Urothelium cell line (cell line): Measurements from ENCODE around the gene EGF.
A peak's percentile ranks its signal among the peaks of the same experiment; 100 is the strongest.

ENCODE experiments used
- DNase-seq: peaks from one replicate; pipeline ENCODE4 v3.0.0; 2011; ENCODE audit warnings: low spot score, mixed read lengths
- FAIRE-seq: peaks from 2 replicates; lab custom pipeline; 2011; peaks lifted over from hg19 to GRCh38; lab: Jason Lieb, UNC

Gene EGF

DNA sequence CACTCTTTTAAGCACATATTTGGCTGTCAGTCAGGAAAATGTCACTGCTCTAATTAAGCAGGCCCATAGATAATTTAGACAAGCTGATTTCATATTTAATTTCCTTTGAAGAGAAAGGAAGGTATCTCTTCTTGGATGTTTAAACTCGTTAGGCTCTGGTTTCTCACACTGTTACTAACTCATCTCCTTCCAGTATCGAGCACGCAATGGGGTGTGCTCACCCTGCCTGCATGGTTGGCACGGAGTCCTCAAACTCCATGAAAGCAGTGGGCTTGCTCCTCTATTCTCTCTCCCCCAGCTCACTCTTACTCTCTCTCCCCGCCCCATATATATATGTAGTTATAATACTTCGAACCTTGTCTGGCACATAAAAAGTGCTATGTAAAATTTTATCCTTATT is 76.9 kb downstream of the EGF start:
- DNase-seq (no peak), FAIRE-seq (no peak)

GRCh38 chr4:109990261-109991257 is 77.9 kb downstream of the EGF start:
- no peak for DNase-seq
- no peak for FAIRE-seq

GRCh38 chr4:109993116-109993515 is 80.4 kb downstream of the EGF start:
- FAIRE-seq (no peak), DNase-seq (no peak)

DNA sequence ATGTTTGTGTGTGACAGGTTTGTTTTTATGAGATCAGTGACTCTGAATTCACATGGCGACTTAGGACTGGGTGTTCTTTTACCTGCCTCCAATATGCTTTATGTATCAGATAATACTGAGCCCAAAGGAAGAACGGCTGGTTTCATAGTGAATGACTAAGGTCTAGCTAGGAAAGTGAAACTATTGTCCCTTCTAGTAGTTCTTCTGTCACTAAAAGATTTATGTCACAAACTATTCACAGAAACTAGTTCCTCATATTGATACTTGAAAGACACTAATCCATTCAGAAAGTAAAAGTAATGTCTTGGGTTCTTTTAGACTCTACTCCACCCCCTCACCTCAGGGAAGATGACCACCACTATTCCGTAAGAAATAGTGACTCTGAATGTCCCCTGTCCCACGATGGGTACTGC is 81.7 kb downstream of the EGF start:
- FAIRE-seq: no peak
- no peak for DNase-seq

GRCh38 chr4:109996526-109996925 is 83.8 kb downstream of the EGF start:
- no peak for FAIRE-seq
- DNase-seq: no peak

DNA sequence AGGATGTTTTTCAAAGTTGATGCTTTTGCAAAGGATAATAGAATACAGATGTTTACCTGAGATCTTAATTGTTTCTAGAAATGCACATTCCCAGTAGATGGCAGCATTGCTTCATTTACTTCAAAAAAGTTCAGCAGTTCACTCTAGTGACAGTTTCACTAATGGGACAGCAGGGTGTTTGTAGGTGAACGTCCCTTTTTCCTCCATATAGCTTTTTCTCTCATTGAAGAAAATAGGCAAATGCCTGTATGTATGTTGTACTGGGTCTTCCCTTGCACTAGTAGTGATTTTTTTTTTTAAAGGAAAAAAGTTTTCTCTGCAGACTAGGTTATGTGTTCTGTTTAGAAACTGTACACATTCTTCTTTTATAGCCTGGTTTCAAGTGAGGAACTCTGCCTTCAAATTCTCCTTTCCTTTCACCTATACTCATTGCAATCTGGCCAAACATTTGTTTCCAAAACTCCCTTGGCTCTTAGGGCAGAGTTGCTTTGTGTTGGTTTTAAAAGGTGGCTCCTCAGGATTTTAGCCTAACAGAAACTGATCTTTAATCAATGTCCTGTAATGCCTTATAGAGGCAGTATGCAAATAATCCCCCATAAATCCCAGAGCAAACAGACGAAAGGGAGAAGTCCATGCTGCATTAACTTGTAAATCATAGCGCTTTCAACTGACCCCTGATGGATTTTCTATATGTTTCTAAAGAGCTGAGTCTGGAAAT is 86.3 kb downstream of the EGF start:
- DNase-seq (peak; percentile 51), FAIRE-seq (no peak)

GRCh38 chr4:109999585-109999912 is 86.9 kb downstream of the EGF start:
- no peak for FAIRE-seq

GRCh38 chr4:110002326-110002725 is 89.6 kb downstream of the EGF start:
- DNase-seq (no peak), FAIRE-seq (no peak)

More at GRCh38 chr4:109999585-109999912, 86.9 kb downstream of the EGF start:
- no peak for DNase-seq

- DNase-seq: no peak
- no peak for FAIRE-seq
These were observed 90.9 kb downstream of the EGF start for GRCh38 chr4:110003401-110004187.

DNA sequence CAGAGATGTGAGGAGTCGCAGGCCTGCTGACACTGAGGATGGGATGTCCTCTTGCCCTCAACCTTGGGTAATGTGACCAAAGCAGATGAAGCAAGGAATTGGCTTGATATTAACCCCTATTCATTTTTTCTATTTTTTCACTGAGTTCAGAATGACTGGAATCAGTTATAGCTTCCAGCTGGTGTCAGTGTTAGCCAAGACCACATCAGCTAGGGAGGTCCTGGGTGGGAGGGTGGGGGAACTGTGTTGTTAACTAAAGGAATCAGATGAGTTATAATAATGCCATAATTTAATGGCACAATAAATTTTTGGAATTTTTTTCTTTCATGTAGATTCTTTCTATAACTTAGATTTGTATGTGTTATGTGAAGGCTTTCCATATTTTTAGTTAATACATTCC is 91.9 kb downstream of the EGF start:
- FAIRE-seq (no peak), DNase-seq (no peak)

DNA sequence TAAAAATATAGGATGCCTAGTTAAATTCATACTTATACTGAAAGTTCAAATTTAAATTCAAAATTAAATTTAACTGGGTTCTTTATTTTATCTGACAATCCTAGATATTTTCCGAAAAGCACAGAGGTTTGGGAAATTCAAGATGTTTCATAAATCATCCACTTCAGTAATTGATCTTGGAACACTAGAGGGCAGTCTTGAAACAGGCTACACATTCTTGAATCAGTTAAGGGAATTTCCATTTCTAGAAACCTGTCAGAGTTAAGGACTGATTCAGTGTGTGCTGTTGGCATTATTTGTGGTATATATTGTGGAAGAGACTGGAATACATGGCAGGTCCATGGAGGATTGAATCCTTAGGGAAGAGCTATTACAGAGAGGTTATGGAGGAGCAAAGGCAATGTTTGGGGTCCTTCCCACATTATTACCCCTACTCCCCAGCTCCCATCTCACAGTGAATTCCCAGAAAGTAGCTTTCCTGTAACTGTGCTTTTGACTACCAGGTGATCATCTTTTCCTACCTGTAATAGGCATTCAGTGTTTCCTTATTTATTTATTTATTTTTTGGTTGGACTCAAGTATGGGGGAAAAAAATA is 92.9 kb downstream of the EGF start:
- peak; percentile 46 for DNase-seq
- no peak for FAIRE-seq

DNA sequence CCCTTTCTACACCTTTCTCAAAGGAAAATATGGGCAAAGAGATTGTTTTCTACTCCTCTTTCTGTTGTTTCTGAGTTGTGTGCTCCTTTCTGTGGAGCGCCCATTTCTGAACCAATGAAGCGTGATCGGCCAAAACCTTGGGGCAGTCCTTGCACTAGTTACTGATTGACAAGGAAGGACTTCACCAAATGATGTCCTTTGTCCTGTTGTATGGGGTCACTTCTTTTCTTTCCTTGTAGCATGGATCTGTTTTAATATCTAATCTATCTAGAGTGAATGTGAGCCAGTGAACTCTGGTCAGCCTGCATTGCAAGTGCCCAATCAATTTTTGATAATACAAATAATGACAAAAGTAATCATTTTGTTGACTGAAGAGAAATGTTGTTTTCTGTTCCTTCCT is 94.5 kb downstream of the EGF start:
- DNase-seq (no peak), FAIRE-seq (no peak)

DNA sequence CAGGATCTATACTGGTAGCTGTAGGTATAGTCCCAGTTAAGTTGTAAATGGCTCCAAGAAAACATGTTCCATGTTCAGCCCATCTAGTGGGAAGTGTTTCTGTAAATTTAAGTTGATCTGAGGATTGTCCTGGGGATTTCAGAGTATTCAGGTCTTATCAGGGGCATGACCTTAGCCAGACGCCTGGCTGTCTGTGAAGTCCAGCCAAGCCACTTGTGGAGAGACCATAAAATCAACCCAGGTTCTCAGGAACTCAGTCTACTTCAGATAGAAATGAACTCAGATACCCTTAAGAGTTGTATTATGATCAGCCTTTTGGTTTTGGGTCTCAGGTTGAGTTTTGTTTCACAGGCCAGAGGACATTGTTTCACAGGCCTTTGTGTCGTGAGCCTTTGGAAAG is 95.9 kb downstream of the EGF start:
- FAIRE-seq: no peak
- no peak for DNase-seq

DNA sequence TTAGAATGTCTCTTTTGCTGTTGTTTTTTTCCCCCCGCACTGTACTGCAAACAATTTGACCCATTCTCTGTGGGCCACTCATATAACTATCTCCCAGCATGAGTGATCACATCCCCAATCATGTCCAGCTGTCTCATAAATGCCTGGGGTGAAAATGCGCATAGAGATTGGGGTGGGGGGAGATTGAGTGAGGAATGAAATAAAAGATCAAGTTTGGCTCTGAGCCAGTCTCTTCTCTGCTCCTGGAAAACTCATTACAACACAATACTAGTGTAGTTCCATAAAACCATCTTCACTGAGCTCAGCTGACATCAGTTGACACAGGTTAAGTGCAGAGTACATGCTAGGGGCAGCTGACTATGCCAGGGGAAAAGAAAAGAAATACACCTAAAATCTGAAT is 96.9 kb downstream of the EGF start:
- no peak for FAIRE-seq
- DNase-seq: no peak

GRCh38 chr4:110010797-110011196 is 98.1 kb downstream of the EGF start:
- no peak for FAIRE-seq

GRCh38 chr4:110012917-110013316 is 100.2 kb downstream of the EGF start:
- DNase-seq (no peak), FAIRE-seq (no peak)

More at GRCh38 chr4:110010797-110011196, 98.1 kb downstream of the EGF start:
- no peak for DNase-seq

DNA sequence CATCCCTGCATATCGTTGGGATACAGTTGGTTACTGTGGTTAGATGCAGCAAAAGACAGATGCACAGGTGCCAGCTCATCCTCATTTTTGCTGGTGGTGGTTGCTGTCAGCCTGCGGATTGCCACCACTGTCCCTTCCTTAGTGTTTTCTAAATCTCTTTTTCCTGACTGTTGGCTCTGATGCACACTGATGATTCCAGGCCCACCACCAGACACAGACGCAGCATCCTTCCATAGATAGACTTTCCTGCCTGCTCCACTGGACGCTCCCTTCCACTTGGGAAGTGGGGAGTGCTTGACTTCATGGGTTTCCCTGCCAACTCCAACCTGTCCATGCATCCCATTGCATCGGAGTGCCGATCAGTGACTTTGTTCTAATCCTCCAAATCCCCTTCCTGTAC is 101.5 kb downstream of the EGF start:
- FAIRE-seq: no peak
- no peak for DNase-seq

DNA sequence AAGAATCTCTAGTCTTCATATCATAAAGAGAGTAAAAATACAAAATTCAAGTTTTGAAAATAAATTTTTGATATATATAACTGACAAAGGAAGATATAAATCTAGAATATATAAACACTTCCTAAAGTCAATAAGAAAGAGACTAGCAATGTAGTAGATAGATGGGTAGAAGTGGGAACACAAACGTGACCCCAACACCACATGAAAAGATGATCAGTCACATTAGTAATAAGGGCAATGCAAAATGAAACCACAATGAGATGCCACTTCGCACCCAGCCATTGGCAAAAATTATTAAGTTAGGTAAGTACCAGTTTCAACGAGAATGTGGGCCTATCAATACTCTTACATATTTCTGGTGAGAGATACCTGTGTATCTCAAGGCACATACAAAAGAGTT is 106.5 kb downstream of the EGF start:
- FAIRE-seq: no peak
- no peak for DNase-seq

- no peak for FAIRE-seq
These were observed 107.5 kb downstream of the EGF start for GRCh38 chr4:110020139-110020538.

GRCh38 chr4:110020646-110021443 is 108.2 kb downstream of the EGF start:
- no peak for DNase-seq
- FAIRE-seq: no peak

More at GRCh38 chr4:110020139-110020538, 107.5 kb downstream of the EGF start:
- DNase-seq: peak; percentile 14
